Fibroblast of the aortic adventitia (primary cell): ENCODE measurements around the gene TGFBI. TPM values are rescaled to one million over a fixed set of nuclear protein-coding genes. Genes with fewer than 3 reads are reported as not detected.
A peak's percentile ranks its signal among the peaks of the same experiment; 100 is the strongest.

Source experiments
- DNase-seq: peaks from one replicate; pipeline ENCODE4 v3.0.0-alpha.2; 2010; ENCODE audit warnings: low read depth
- H3K4me3 ChIP-seq: 2 replicates; pipeline ENCODE4 v1.5.1; 2011; ENCODE audit warnings: low read depth, mild to moderate bottlenecking, control low read depth, low read length, moderate library complexity
- CTCF ChIP-seq: IDR thresholded peaks from 2 replicates; pipeline ENCODE4 v1.5.1; 2011; ENCODE audit warnings: mild to moderate bottlenecking, low read length, control low read depth, inconsistent platforms; ENCODE audit not compliant: insufficient read depth
- total RNA-seq: library from RNA; depleted of rRNA; stranded (reverse); fragments of >200 nt; gene quantifications from 2 replicates; pipeline ENCODE4 v1.2.3, GENCODE V29; 2012; ENCODE audit warnings: low replicate concordance

TGFBI gene
- total RNA-seq, 1 donor, result 227 TPM

- TF ChIP-seq CTCF, result peak; percentile 59
- peak; percentile 80 for DNase-seq
- H3K4me3 ChIP-seq, result no peak overlapping the region
Observed at GRCh38 chr5:136066661-136067271, 38.0 kb downstream of the TGFBI start.

- no peak for DNase-seq
- TF ChIP-seq CTCF, result no peak
- H3K4me3 ChIP-seq, result no peak overlapping the region
Observed at GRCh38 chr5:136067422-136067821, 38.6 kb downstream of the TGFBI start.

- TF ChIP-seq CTCF, result no peak
- DNase-seq, result no peak
- no peak overlapping the region for H3K4me3 ChIP-seq
Observed at GRCh38 chr5:136070486-136071285, 41.9 kb downstream of the TGFBI start.

GRCh38 chr5:136073714-136074529 is 45.1 kb downstream of the TGFBI start:
- H3K4me3 ChIP-seq, result no peak overlapping the region

GRCh38 chr5:136075466-136075891 is 46.7 kb downstream of the TGFBI start:
- no peak overlapping the region for H3K4me3 ChIP-seq
- no peak for DNase-seq
- TF ChIP-seq CTCF, result peak; percentile 9

More at GRCh38 chr5:136073714-136074529, 45.1 kb downstream of the TGFBI start:
- no peak for TF ChIP-seq CTCF
- DNase-seq, result no peak

- H3K4me3 ChIP-seq, result no peak overlapping the region
- no peak for DNase-seq
- no peak for TF ChIP-seq CTCF
Observed at GRCh38 chr5:136076067-136076466, 47.3 kb downstream of the TGFBI start.
